Measurements from ENCODE around the gene DUOX1. TPM values are rescaled to one million over a fixed set of nuclear protein-coding genes. Genes with fewer than 3 reads are reported as not detected.

Gene DUOX1
- total RNA-seq, 1 experiment from 2014 or later: 19.6 TPM

GRCh38 chr15:45083223-45083622, 46.6 kb upstream of the DUOX1 start:
- Histone ChIP-seq H3K4me3 (replicated peaks in 1 of 2; ENCODE audit: low read depth in 1 of 2, low read length in 2 of 2) (no peak overlapping the region), H3K9me2 (ENCODE audit: insufficient read depth) (no peaks in the 10 kb centered on the region), H3K36me3 (ENCODE audit: control insufficient read depth in 1 of 2, insufficient read depth in 2 of 2, low read length in 2 of 2) (no peaks in the 10 kb centered on the region), H3K79me2 (ENCODE audit: insufficient read depth, low read length) (no peaks in the 10 kb centered on the region), H3K9me3 (ENCODE audit: control insufficient read depth in 1 of 2, insufficient read depth in 1 of 2, low read depth in 1 of 2, low read length in 2 of 2) (no peaks in the 10 kb centered on the region), H3K9ac (ENCODE audit: low read length) (no peak overlapping the region), H3K27me3 (ENCODE audit: insufficient read depth, low read length) (no peaks in the 10 kb centered on the region), H3K27ac (ENCODE audit: low read depth, low read length) (no peak overlapping the region), H3K4me2 (ENCODE audit: low read length) (no peak overlapping the region), H4K20me1 (ENCODE audit: insufficient read depth) (no peaks in the 10 kb centered on the region), H3K4me1 (ENCODE audit: control insufficient read depth in 1 of 2, insufficient read depth in 2 of 2, low read length in 2 of 2) (no peaks in the 10 kb centered on the region), H2AFZ (ENCODE audit: low read depth, low read length, poor library complexity, severe bottlenecking) (no peak overlapping the region)
- CTCF ChIA-PET: no interaction called here
- TF ChIP-seq JUND (IDR thresholded peaks at IDR 0.05) (no peak), SIN3A (IDR thresholded peaks at IDR 0.05; ENCODE audit: low read depth) (no peak), EZH2 (IDR thresholded peaks at IDR 0.05) (no peak), MAX (IDR thresholded peaks at IDR 0.05) (no peak)
- RAD21 ChIA-PET (ENCODE audit: low non-redundant PET in 1 of 2, low total read pairs in 2 of 2, uncharacterized antibody in 2 of 2, unreplicated experiment in 2 of 2): no interaction called here
- intact Hi-C loops (cut with micrococcal nuclease): no loop called here
- POLR2A ChIA-PET: no interaction called here
- ATAC-seq (no peak), DNase-seq (ENCODE audit: low read depth, low spot score) (no peak)
- no TSS peak for BruUV-seq (replicated peaks)

- H3K4me3 ChIP-seq (replicated peaks in 1 of 2; ENCODE audit: low read depth in 1 of 2, low read length in 2 of 2): no peak overlapping the region
- H3K4me1 ChIP-seq (ENCODE audit: control insufficient read depth in 1 of 2, insufficient read depth in 2 of 2, low read length in 2 of 2): peaks cover 0 to 7% of the 10 kb centered on the region in 2 experiments; a peak in 1 of 4 replicates
- no peak overlapping the region for H3K9ac ChIP-seq (ENCODE audit: low read length)
- H3K9me3 ChIP-seq (ENCODE audit: control insufficient read depth in 1 of 2, insufficient read depth in 1 of 2, low read depth in 1 of 2, low read length in 2 of 2): no peaks in the 10 kb centered on the region
- no peak for ATAC-seq
- H3K9me2 ChIP-seq (ENCODE audit: insufficient read depth): no peaks in the 10 kb centered on the region
- ChIA-PET RAD21 (ENCODE audit: low non-redundant PET in 1 of 2, low total read pairs in 2 of 2, uncharacterized antibody in 2 of 2, unreplicated experiment in 2 of 2) (no interaction called here), POLR2A (no interaction called here), CTCF (no interaction called here)
- intact Hi-C loops (cut with micrococcal nuclease): no loop called here
- no peak overlapping the region for H3K27ac ChIP-seq (ENCODE audit: low read depth, low read length)
- H3K79me2 ChIP-seq (ENCODE audit: insufficient read depth, low read length): no peaks in the 10 kb centered on the region
- H3K27me3 ChIP-seq (ENCODE audit: insufficient read depth, low read length): 0 out of 2 replicates have a peak, but pooled peaks cover under 1% of the 10 kb centered on the region
- no peak for TF ChIP-seq YY1 (IDR thresholded peaks at IDR 0.05; ENCODE audit: extremely low read depth, insufficient replicate concordance, low read depth, low read length)
- TF ChIP-seq FOSL1 (IDR thresholded peaks at IDR 0.05; ENCODE audit: low read depth): no peak
- DNase-seq (ENCODE audit: low read depth, low spot score): no peak
- no peaks in the 10 kb centered on the region for H3K36me3 ChIP-seq (ENCODE audit: control insufficient read depth in 1 of 2, insufficient read depth in 2 of 2, low read length in 2 of 2)
- BruUV-seq (replicated peaks): no TSS peak
- H4K20me1 ChIP-seq (ENCODE audit: insufficient read depth): no peaks in the 10 kb centered on the region
- no peak overlapping the region for H2AFZ ChIP-seq (ENCODE audit: low read depth, low read length, poor library complexity, severe bottlenecking)
- no peak overlapping the region for H3K4me2 ChIP-seq (ENCODE audit: low read length)
Measured at GRCh38 chr15:45084163-45084562, 45.6 kb upstream of the DUOX1 start.

Data from HCT116 (cell line).